Adrenal gland (tissue), 5 donors: Measurements from ENCODE around the gene NUPR1.

Experiments used
- POLR2A ChIP-seq, 2 donors: fragments of 450-650 bp; IDR thresholded peaks; one replicate each; pipeline ENCODE4 v1.6.1; 2017; ENCODE audit warnings: antibody characterized with exemption in 2 of 2, mild to moderate bottlenecking in 2 of 2, moderate library complexity in 1 of 2
- TF ChIP-seq, protein P1 (sequence below), 6 experiments: fragments of 450-650 bp in 4 of 6; fragments of 200-600 bp in 2 of 6; sonication (generic) in 1 of 6; IDR thresholded peaks; 1 replicate in 5 of 6; 2 replicates in 1 of 6; pipeline versions ENCODE4 v1.5.1 to v1.8.0; 2016 to 2021; ENCODE audit warnings: antibody characterized with exemption in 6 of 6, mild to moderate bottlenecking in 2 of 6, moderate library complexity in 1 of 6
- donor health status: DM: no; HTN: no; CAD: no.

GRCh38 chr16:28537964-28538732 is 626 bp downstream of the NUPR1 start:
- TF ChIP-seq POLR2A (IDR thresholded peaks at IDR 0.05): no peak
- TF ChIP-seq, protein P1, sequence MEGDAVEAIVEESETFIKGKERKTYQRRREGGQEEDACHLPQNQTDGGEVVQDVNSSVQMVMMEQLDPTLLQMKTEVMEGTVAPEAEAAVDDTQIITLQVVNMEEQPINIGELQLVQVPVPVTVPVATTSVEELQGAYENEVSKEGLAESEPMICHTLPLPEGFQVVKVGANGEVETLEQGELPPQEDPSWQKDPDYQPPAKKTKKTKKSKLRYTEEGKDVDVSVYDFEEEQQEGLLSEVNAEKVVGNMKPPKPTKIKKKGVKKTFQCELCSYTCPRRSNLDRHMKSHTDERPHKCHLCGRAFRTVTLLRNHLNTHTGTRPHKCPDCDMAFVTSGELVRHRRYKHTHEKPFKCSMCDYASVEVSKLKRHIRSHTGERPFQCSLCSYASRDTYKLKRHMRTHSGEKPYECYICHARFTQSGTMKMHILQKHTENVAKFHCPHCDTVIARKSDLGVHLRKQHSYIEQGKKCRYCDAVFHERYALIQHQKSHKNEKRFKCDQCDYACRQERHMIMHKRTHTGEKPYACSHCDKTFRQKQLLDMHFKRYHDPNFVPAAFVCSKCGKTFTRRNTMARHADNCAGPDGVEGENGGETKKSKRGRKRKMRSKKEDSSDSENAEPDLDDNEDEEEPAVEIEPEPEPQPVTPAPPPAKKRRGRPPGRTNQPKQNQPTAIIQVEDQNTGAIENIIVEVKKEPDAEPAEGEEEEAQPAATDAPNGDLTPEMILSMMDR (IDR thresholded peaks at IDR 0.05): no peak
